A673 (cell line): Measurements from ENCODE around the gene MRTFA. TPM values are rescaled to one million over a fixed set of nuclear protein-coding genes. Genes with fewer than 3 reads are reported as not detected.
"Not testable (repeated sequence)": the region's sequence is repeated elsewhere in the genome, so short reads cannot be mapped to it uniquely, and the experiment has no call there.

ENCODE experiments used
- BruUV-seq: library from RNA; stranded (reverse); fragments of 400-500 nt; replicated peaks from 2 replicates; lab custom pipeline; 2021; lab: Mats Ljungman, UMichigan
- CTCF ChIA-PET: fragments of 300-600 bp; sonication (Branson Sonifier 250); formaldehyde crosslinking; loops from one replicate; lab custom pipeline; 2022; ENCODE audit warnings: antibody characterized with exemption; lab: Charles Lee
- POLR2A ChIA-PET: fragments of 300-600 bp; sonication (Branson Sonifier 250); formaldehyde crosslinking; loops from one replicate; lab custom pipeline; 2022; ENCODE audit warnings: antibody characterized with exemption; ENCODE audit not compliant: low non-redundant PET; lab: Charles Lee
- DNase-seq: peaks from one replicate; pipeline ENCODE4 v3.0.0-alpha.2; 2015; ENCODE audit warnings: low spot score
- H3K27ac ChIP-seq: fragments of 200-600 bp; sonication (generic); 2 replicates; pipeline ENCODE4 v1.5.1; 2016; ENCODE audit warnings: mixed run types, low read depth, mild to moderate bottlenecking, mixed read lengths, antibody characterized with exemption, low read length; ENCODE audit not compliant: poor library complexity, severe bottlenecking
- H3K27me3 ChIP-seq: fragments of 200-600 bp; sonication (generic); replicated peaks from 2 replicates; pipeline ENCODE4 v1.6.1; 2017; ENCODE audit warnings: mixed run types, low read depth, mild to moderate bottlenecking, mixed read lengths, antibody characterized with exemption, low read length; ENCODE audit not compliant: insufficient read depth, poor library complexity
- H3K36me3 ChIP-seq: fragments of 200-600 bp; sonication (generic); 2 replicates; pipeline ENCODE4 v1.6.1; 2016; ENCODE audit warnings: mixed run types, mild to moderate bottlenecking, mixed read lengths, antibody characterized with exemption, low read length; ENCODE audit not compliant: insufficient read depth, poor library complexity, severe bottlenecking
- H3K4me1 ChIP-seq: fragments of 200-600 bp; sonication (generic); 2 replicates; pipeline ENCODE4 v1.6.1; 2017; ENCODE audit warnings: mixed run types, mild to moderate bottlenecking, mixed read lengths, antibody characterized with exemption, low read length; ENCODE audit not compliant: insufficient read depth, poor library complexity, severe bottlenecking
- H3K4me3 ChIP-seq: fragments of 200-600 bp; sonication (generic); 2 replicates; pipeline ENCODE4 v1.5.1; 2016; ENCODE audit warnings: low read depth, mixed run types, mild to moderate bottlenecking, mixed read lengths, low read length; ENCODE audit not compliant: poor library complexity, severe bottlenecking
- H3K9me3 ChIP-seq: fragments of 200-600 bp; sonication (generic); 2 replicates; pipeline ENCODE4 v1.6.1; 2016; ENCODE audit warnings: mixed run types, low read depth, mild to moderate bottlenecking, mixed read lengths, antibody characterized with exemption, low read length; ENCODE audit not compliant: poor library complexity, severe bottlenecking
- EZH2 ChIP-seq: fragments of 200-600 bp; sonication (generic); IDR thresholded peaks from 2 replicates; pipeline ENCODE4 v1.6.1; 2017; ENCODE audit warnings: borderline replicate concordance, low read depth, mild to moderate bottlenecking, mixed read lengths, antibody characterized with exemption, low read length; ENCODE audit not compliant: poor library complexity, severe bottlenecking
- intact Hi-C: fragments of 100-400 bp; cut with micrococcal nuclease; formaldehyde crosslinking; loops from one replicate; pipeline ENCODE4 v1.10.0; 2022; ENCODE audit not compliant: unreplicated experiment
- total RNA-seq: library from RNA; stranded (reverse); gene quantifications from 2 replicates; pipeline ENCODE4 v1.2.3, GENCODE V29; 2021
- TF ChIP-seq, protein P1 (sequence below): fragments of 300-800, 200-600 bp; sonication (generic); conservative IDR thresholded peaks from 2 replicates; pipeline ENCODE4 v1.5.1; 2017; ENCODE audit warnings: low read depth, mild to moderate bottlenecking, antibody characterized with exemption, low read length, moderate library complexity, mixed read lengths

Gene MRTFA
- total RNA-seq, 1 experiment from 2014 or later = 35.8 TPM

DNA sequence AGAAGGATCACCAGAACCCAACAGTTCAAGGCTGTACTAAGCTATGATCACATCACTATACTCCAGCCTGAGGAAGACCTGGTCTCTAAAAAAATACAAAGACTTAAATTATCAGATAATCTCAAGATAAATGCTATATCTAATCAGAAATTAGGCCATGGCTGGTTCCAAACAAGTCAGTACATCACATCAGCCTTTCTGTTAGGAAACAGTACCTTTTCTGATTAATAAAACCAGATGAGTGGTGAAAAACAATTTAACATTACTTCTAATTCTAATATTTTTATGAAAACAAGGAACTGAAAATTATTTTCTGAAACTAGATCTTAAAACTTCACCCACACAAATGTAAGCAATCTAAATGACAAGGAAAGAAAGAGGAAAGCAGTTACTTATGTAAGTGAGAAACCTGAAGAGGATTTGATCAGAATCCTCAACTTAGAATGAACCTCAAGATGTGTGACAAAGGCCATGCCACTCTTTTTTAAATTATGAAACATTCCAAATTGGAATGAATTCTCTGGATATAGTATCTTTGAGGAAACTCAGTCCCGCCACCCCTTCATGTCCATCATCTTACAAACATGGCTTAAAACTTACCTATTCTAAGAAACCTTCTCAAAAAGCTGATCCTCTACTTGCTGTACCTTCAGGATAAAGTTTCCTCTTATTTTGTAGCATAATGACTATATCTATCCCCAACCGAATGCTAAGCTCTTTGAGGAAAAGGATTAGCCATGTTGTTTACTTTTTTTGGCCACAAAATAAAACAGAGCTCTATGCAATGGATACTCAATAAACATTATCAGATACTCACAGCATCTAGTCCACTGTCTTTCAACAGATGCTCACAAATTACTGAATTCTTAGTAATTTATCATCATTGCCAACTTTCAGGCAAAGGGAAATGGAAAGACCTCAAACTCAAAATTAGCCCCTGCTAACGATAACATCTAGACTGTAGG lies 132.0 kb downstream of the MRTFA start:
- ChIA-PET POLR2A (interaction anchor here (0.6 kb wide), 1 partner anchor 138 kb away, joined by 6 read pairs; no protein-coding TSS in a partner anchor), CTCF (no interaction called here)
- Histone ChIP-seq H3K4me3 (no peak overlapping the region), H3K9me3 (no peaks in the 10 kb centered on the region), H3K36me3 (no peaks in the 10 kb centered on the region), H3K27me3 (no peaks in the 10 kb centered on the region), H3K27ac (no peak overlapping the region), H3K4me1 (peaks cover 11% of the 10 kb centered on the region)
- no TSS peak for BruUV-seq
- intact Hi-C loops = no loop called here
- no peak for TF ChIP-seq EZH2
- DNase-seq = no peak

DNA sequence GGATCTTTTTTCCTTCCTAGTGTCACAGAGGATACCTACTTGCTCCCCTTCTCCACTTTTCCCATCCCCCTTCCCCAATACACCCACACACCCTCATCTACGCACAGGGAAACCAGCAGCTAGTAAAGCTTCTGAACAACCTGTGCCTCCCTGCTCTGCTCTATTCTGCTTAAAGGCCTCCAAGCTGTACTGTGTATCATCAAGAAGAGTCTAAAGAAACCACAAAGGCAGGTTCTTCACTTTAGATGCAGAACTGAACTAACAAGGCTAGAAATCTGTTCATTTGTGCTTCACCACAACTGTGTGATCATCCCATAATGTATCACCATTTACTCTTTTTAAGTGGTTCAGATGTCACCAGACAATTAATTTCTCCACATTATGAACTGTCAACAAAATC lies 133.6 kb downstream of the MRTFA start:
- TF ChIP-seq, protein P1, sequence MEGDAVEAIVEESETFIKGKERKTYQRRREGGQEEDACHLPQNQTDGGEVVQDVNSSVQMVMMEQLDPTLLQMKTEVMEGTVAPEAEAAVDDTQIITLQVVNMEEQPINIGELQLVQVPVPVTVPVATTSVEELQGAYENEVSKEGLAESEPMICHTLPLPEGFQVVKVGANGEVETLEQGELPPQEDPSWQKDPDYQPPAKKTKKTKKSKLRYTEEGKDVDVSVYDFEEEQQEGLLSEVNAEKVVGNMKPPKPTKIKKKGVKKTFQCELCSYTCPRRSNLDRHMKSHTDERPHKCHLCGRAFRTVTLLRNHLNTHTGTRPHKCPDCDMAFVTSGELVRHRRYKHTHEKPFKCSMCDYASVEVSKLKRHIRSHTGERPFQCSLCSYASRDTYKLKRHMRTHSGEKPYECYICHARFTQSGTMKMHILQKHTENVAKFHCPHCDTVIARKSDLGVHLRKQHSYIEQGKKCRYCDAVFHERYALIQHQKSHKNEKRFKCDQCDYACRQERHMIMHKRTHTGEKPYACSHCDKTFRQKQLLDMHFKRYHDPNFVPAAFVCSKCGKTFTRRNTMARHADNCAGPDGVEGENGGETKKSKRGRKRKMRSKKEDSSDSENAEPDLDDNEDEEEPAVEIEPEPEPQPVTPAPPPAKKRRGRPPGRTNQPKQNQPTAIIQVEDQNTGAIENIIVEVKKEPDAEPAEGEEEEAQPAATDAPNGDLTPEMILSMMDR = no peak
- TF ChIP-seq EZH2 = no peak
- Histone ChIP-seq H3K4me3 (no peak overlapping the region), H3K9me3 (no peaks in the 10 kb centered on the region), H3K4me1 (peaks cover 6% of the 10 kb centered on the region), H3K27me3 (no peaks in the 10 kb centered on the region), H3K27ac (no peak overlapping the region), H3K36me3 (no peaks in the 10 kb centered on the region)
- ChIA-PET POLR2A (no interaction called here), CTCF (no interaction called here)
- intact Hi-C loops = no loop called here
- BruUV-seq = no TSS peak
- no peak for DNase-seq

DNA sequence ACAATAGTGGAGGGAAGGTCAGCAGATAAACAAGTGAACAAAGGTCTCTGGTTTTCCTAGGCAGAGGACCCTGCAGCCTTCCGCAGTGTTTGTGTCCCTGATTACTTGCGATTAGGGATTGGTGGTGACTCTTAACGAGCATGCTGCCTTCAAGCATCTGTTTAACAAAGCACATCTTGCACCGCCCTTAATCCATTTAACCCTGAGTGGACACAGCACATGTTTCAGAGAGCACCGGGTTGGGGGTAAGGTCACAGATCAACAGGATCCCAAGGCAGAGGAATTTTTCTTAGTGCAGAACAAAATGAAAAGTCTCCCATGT lies 136.1 kb downstream of the MRTFA start:
- H3K27ac ChIP-seq, DNase-seq, H3K9me3 ChIP-seq, CTCF ChIA-PET, POLR2A ChIA-PET, intact Hi-C loops, BruUV-seq, H3K27me3 ChIP-seq, H3K4me3 ChIP-seq, H3K36me3 ChIP-seq, H3K4me1 ChIP-seq: not testable (repeated sequence)

DNA sequence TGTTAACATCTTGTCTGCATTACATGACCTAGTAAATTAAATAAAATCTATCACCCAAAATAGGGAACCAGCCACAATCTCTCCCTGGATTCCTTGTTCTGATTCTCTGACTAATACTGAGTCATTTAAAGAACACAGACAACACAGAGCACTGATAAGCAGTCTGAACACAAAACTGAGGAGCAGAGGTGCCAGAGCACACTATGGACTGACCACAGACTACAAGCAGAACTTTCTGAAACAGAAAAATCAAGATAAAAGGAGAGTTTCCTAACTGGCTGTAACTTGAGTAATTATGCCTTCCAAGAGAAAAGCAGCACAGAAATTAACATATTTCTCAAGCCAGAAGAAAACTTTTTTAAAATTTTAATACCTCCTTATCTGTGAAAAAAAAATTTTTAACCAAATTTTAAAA lies 137.3 kb downstream of the MRTFA start:
- BruUV-seq = no TSS peak

More for the DNA sequence above, 137.3 kb downstream of the MRTFA start:
- H3K9me3 ChIP-seq = no peaks in the 10 kb centered on the region
- intact Hi-C loops = no loop called here
- H3K27me3 ChIP-seq = no peaks in the 10 kb centered on the region
- POLR2A ChIA-PET = no interaction called here
- peaks cover 6% of the 10 kb centered on the region for H3K4me1 ChIP-seq
- no peak overlapping the region for H3K4me3 ChIP-seq
- DNase-seq = peak; percentile 47
- no peak for TF ChIP-seq EZH2
- TF ChIP-seq, protein P1 = no peak
- no peak overlapping the region for H3K27ac ChIP-seq
- CTCF ChIA-PET = no interaction called here
- no peaks in the 10 kb centered on the region for H3K36me3 ChIP-seq
